SH-SY5Y (cell line): Measurements from ENCODE around the gene USP32.

ENCODE experiments used
- GATA2 ChIP-seq: IDR thresholded peaks from 2 replicates; pipeline ENCODE4 v1.6.1; 2011; ENCODE audit warnings: mild to moderate bottlenecking, low read depth, low read length
- GATA3 ChIP-seq: IDR thresholded peaks from 2 replicates; pipeline ENCODE4 v1.6.1; 2011; ENCODE audit warnings: low read depth, mild to moderate bottlenecking, low read length, moderate library complexity

DNA sequence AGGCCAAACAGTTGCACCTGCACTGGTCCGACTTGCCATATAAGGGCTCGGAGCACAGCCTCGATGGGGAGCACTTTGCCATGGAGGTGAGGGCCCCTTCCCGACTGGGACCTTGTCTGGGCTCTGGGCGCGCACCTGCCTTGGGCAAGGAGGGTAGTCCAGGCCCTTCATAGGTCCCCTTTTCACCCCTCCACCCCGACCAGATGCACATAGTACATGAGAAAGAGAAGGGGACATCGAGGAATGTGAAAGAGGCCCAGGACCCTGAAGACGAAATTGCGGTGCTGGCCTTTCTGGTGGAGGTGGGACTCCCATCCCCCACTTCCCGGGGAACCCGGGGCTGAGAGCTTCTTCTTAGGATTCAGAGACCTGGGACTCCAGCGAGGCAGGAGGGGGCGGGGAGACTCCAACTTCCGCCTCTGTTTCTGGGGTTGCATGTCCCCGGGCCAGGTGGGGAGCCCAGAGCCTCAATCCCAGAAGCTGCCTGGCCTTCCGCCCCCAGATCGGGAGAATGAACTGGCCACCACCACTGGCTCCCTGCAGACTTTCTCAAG, 234.4 kb downstream of the USP32 start:
- TF ChIP-seq GATA2 (no peak), GATA3 (no peak)
